Astrocyte of the spinal cord (primary cell): Measurements from ENCODE around the gene ALOX12B.

Experiments
- DNase-seq: peaks from one replicate; pipeline ENCODE4 v3.0.0; 2011; ENCODE audit warnings: low read depth, low spot score
- H3K4me3 ChIP-seq: 2 replicates; pipeline ENCODE4 v1.5.1; 2011; ENCODE audit warnings: low read depth, mild to moderate bottlenecking, low read length, moderate library complexity
- CTCF ChIP-seq: IDR thresholded peaks from 2 replicates; pipeline ENCODE4 v1.5.1; 2012; ENCODE audit warnings: low read depth, mild to moderate bottlenecking, low read length, inconsistent platforms
- in situ Hi-C: cut with HindIII; loops from 2 replicates; pipeline ENCODE4 v1.10.0; 2017; ENCODE audit warnings: low sequenced_read_pairs

ALOX12B gene

GRCh38 chr17:8087075-8087951 lies at the start of gene ALOX12B:
Gene ALOX12B, minus strand, starts transcription at chr17:8087716. Its CDS starts 274 bp downstream, at chr17:8087442.
- in situ Hi-C loops: no loop called here
- H3K4me3 ChIP-seq: no peak within 1 kb of the TSS
- DNase-seq: no peak
- TF ChIP-seq CTCF: no peak

- H3K4me3 ChIP-seq: no peak overlapping the region
- in situ Hi-C loops: no loop called here
- DNase-seq: no peak
- TF ChIP-seq CTCF: no peak
These were observed 46.4 kb upstream of the ALOX12B start for GRCh38 chr17:8133941-8134340.

- no peak overlapping the region for H3K4me3 ChIP-seq
- no peak for TF ChIP-seq CTCF
- DNase-seq: no peak
- in situ Hi-C loops: no loop called here
These were observed 45.9 kb upstream of the ALOX12B start for GRCh38 chr17:8133399-8133798.

- H3K4me3 ChIP-seq: no peak overlapping the region
- no peak for TF ChIP-seq CTCF
- in situ Hi-C loops: no loop called here
- DNase-seq: no peak
These were observed 44.4 kb upstream of the ALOX12B start for GRCh38 chr17:8131844-8132441.

GRCh38 chr17:8128125-8128784 lies 40.7 kb upstream of the ALOX12B start:
- no peak overlapping the region for H3K4me3 ChIP-seq
- in situ Hi-C loops: no loop called here
- no peak for DNase-seq
- no peak for TF ChIP-seq CTCF

GRCh38 chr17:8126491-8127066 lies 39.1 kb upstream of the ALOX12B start:
- DNase-seq: peak; percentile 59
- in situ Hi-C loops: no loop called here
- no peak for TF ChIP-seq CTCF

More at GRCh38 chr17:8126491-8127066, 39.1 kb upstream of the ALOX12B start:
- peak overlapping the region; percentile 50 for H3K4me3 ChIP-seq
